HK-2 (cell line): ENCODE results near the gene RNF187.
A peak's percentile ranks its signal among the peaks of the same experiment; 100 is the strongest.

ENCODE experiments used
- DNase-seq: peaks from one replicate; pipeline ENCODE4 v3.0.0-alpha.2; 2018; ENCODE audit not compliant: unreplicated experiment

The RNF187 gene

GRCh38 chr1:228487336-228488124 lies at the start of gene RNF187:
Gene RNF187 (plus strand): TSS chr1:228487382.
- no peak for DNase-seq

GRCh38 chr1:228437424-228437962 lies 49.7 kb upstream of the RNF187 start:
- no peak for DNase-seq

- no peak for DNase-seq
Observed at GRCh38 chr1:228438266-228438665, 48.9 kb upstream of the RNF187 start.

GRCh38 chr1:228440761-228441500 lies 46.3 kb upstream of the RNF187 start:
- DNase-seq, result no peak

- DNase-seq, result no peak
Observed at GRCh38 chr1:228443395-228443794, 43.8 kb upstream of the RNF187 start.

GRCh38 chr1:228445490-228445842 lies 41.7 kb upstream of the RNF187 start:
- DNase-seq, result no peak

- DNase-seq, result no peak
Observed at GRCh38 chr1:228445843-228446650, 41.1 kb upstream of the RNF187 start.

GRCh38 chr1:228446852-228447251 lies 40.3 kb upstream of the RNF187 start:
- no peak for DNase-seq

- DNase-seq, result no peak
Observed at GRCh38 chr1:228448372-228448771, 38.8 kb upstream of the RNF187 start.

- no peak for DNase-seq
Observed at GRCh38 chr1:228450200-228450599, 37.0 kb upstream of the RNF187 start.

- DNase-seq, result peak; percentile 64
Observed at GRCh38 chr1:228452194-228453021, 34.8 kb upstream of the RNF187 start.

- no peak for DNase-seq
Observed at GRCh38 chr1:228453022-228453560, 34.1 kb upstream of the RNF187 start.

- DNase-seq, result no peak
Observed at GRCh38 chr1:228453614-228454013, 33.6 kb upstream of the RNF187 start.

GRCh38 chr1:228454238-228454637 lies 32.9 kb upstream of the RNF187 start:
- no peak for DNase-seq

- DNase-seq, result no peak
Observed at GRCh38 chr1:228455715-228456114, 31.5 kb upstream of the RNF187 start.

- no peak for DNase-seq
Observed at GRCh38 chr1:228456252-228457016, 30.7 kb upstream of the RNF187 start.

- no peak for DNase-seq
Observed at GRCh38 chr1:228457017-228457395, 30.2 kb upstream of the RNF187 start.

GRCh38 chr1:228457396-228458176 lies 29.6 kb upstream of the RNF187 start:
- peak; percentile 88 for DNase-seq
